HT-29 (cell line): Measurements from ENCODE around the gene C1QTNF7. TPM values are rescaled to one million over a fixed set of nuclear protein-coding genes. Genes with fewer than 3 reads are reported as not detected.

Source experiments
- DNase-seq: peaks from one replicate; pipeline ENCODE4 v3.0.0-alpha.2; 2015; ENCODE audit warnings: low spot score
- total RNA-seq: library from RNA; depleted of rRNA; stranded (reverse); fragments of >200 nt; shearing (Covaris generic); gene quantifications from 2 replicates; pipeline ENCODE4 v1.2.3, GENCODE V29; 2014

C1QTNF7 gene
- total RNA-seq, 1 experiment from 2014 or later, result not detected

GRCh38 chr4:15413623-15414019, 14.2 kb upstream of the C1QTNF7 start:
- DNase-seq, result no peak

GRCh38 chr4:15414551-15415091, 13.2 kb upstream of the C1QTNF7 start:
- no peak for DNase-seq

GRCh38 chr4:15416357-15417232, 11.2 kb upstream of the C1QTNF7 start:
- no peak for DNase-seq

GRCh38 chr4:15417233-15417660, 10.6 kb upstream of the C1QTNF7 start:
- DNase-seq, result no peak

GRCh38 chr4:15418956-15419355, 8.9 kb upstream of the C1QTNF7 start:
- no peak for DNase-seq

- DNase-seq, result no peak
These were observed 7.2 kb upstream of the C1QTNF7 start for GRCh38 chr4:15420642-15421041.

GRCh38 chr4:15423285-15423711, 4.5 kb upstream of the C1QTNF7 start:
- no peak for DNase-seq

GRCh38 chr4:15425520-15425919, 2.3 kb upstream of the C1QTNF7 start:
- no peak for DNase-seq

GRCh38 chr4:15427161-15427560, 672 bp upstream of the C1QTNF7 start:
- DNase-seq, result no peak

- no peak for DNase-seq
These were observed 778 bp downstream of the C1QTNF7 start for GRCh38 chr4:15428611-15429010.

- no peak for DNase-seq
These were observed 6.3 kb downstream of the C1QTNF7 start for GRCh38 chr4:15434091-15434490.

- DNase-seq, result no peak
These were observed 6.8 kb downstream of the C1QTNF7 start for GRCh38 chr4:15434676-15435075.

GRCh38 chr4:15436513-15436912, 8.7 kb downstream of the C1QTNF7 start:
- DNase-seq, result no peak

GRCh38 chr4:15438939-15439524, 11.2 kb downstream of the C1QTNF7 start:
- no peak for DNase-seq

- DNase-seq, result no peak
These were observed 15.7 kb downstream of the C1QTNF7 start for GRCh38 chr4:15443371-15444160.

GRCh38 chr4:15444276-15444675, 16.4 kb downstream of the C1QTNF7 start:
- no peak for DNase-seq

GRCh38 chr4:15444879-15445547, 17.2 kb downstream of the C1QTNF7 start:
- DNase-seq, result no peak

- no peak for DNase-seq
These were observed 23.5 kb downstream of the C1QTNF7 start for GRCh38 chr4:15451181-15451865.

- DNase-seq, result no peak
These were observed 24.3 kb downstream of the C1QTNF7 start for GRCh38 chr4:15451866-15452765.

GRCh38 chr4:15455290-15455689, 27.5 kb downstream of the C1QTNF7 start:
- DNase-seq, result no peak
